Measurements from ENCODE around the gene GRAMD1A.

DNA sequence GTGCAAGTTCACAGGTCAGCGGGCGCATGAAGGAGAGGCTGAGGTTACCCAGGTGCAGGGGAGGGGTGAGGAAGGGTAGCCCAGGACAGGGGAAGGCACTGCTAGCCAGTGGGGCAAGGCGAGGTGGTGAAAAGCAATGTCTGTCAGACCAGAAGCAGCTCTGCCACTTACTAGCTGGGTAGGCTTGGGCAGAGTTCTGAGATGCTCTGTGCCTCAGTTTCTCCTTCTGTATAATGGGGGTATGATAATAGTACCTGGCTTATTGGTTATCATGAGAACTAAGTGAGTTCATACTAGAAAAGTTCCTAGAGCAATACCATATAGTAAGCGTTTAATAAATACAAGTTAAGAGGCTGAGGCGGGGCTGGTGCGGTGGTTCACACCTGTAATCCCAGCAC is 15.8 kb downstream of the GRAMD1A start:
- TF ChIP-seq, protein P1, sequence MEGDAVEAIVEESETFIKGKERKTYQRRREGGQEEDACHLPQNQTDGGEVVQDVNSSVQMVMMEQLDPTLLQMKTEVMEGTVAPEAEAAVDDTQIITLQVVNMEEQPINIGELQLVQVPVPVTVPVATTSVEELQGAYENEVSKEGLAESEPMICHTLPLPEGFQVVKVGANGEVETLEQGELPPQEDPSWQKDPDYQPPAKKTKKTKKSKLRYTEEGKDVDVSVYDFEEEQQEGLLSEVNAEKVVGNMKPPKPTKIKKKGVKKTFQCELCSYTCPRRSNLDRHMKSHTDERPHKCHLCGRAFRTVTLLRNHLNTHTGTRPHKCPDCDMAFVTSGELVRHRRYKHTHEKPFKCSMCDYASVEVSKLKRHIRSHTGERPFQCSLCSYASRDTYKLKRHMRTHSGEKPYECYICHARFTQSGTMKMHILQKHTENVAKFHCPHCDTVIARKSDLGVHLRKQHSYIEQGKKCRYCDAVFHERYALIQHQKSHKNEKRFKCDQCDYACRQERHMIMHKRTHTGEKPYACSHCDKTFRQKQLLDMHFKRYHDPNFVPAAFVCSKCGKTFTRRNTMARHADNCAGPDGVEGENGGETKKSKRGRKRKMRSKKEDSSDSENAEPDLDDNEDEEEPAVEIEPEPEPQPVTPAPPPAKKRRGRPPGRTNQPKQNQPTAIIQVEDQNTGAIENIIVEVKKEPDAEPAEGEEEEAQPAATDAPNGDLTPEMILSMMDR (conservative IDR thresholded peaks at IDR 0.05; ENCODE audit: low read length) = no peak
- TF ChIP-seq EZH2phosphoT487 (IDR thresholded peaks at IDR 0.05; ENCODE audit: borderline replicate concordance, low read depth, low read length) = no peak
